Hair follicular keratinocyte (primary cell): Measurements from ENCODE around the gene DYRK1A. TPM values are rescaled to one million over a fixed set of nuclear protein-coding genes. Genes with fewer than 3 reads are reported as not detected.

ENCODE experiments used
- total RNA-seq: library from RNA; depleted of rRNA; stranded (reverse); fragments of >200 nt; gene quantifications from 2 replicates; pipeline ENCODE4 v1.2.3, GENCODE V29; 2015

The DYRK1A gene
- total RNA-seq = 21.0 and 30.8 TPM in 2 replicates

DNA sequence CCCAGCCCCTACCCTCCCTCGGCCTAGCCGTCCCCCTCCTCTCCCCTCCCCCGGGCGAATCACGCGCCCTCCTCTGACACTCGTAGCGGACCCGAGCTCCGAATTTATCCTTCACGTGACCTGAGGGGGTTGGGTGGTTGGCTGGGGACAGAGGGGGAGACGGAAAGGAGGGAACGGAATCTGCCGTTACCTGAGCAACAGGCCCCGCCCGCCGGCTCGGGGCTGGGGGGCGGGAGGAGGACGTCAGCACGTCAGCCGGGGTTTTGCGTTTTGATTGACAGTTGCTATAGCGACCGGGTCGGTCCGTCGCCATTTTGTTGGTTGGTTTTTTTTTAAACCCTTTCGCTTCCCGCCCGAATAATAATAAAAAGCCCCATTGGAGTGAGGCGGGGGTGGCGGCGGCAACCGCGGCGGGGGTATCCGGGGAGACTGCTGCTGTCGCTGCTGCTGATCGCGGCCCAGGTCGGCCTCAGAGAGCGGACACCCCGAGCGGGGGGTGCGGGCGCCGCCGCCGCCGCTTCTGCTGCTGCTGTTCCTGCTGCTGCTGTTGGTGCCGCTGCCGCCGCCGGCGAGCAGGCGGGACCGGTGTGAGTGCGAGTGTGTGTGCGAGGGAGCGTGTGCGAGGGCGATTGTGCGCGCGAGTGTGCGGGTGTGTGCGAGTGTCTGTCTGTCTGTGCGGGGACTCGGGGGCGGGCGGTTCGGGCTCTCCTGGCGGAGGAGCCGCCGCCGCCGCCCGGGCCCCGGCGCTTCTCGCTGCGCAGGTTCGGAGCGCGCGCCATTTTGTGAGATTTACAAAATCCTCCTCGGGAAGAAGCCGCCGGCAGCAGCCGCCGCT is at the start of gene DYRK1A:
Gene DYRK1A, plus strand, starts transcription at position 292 of the 835 bp plus-strand sequence. CDS start 53,602 bp downstream, outside the sequence.

Other genes starting within 250 kb of the DYRK1A start
- 35.2 and 52.1 TPM in 2 replicates for gene VPS26C, start 99.4 kb upstream of the DYRK1A start, total RNA-seq